ENCODE results near the gene LPIN1.

DNA sequence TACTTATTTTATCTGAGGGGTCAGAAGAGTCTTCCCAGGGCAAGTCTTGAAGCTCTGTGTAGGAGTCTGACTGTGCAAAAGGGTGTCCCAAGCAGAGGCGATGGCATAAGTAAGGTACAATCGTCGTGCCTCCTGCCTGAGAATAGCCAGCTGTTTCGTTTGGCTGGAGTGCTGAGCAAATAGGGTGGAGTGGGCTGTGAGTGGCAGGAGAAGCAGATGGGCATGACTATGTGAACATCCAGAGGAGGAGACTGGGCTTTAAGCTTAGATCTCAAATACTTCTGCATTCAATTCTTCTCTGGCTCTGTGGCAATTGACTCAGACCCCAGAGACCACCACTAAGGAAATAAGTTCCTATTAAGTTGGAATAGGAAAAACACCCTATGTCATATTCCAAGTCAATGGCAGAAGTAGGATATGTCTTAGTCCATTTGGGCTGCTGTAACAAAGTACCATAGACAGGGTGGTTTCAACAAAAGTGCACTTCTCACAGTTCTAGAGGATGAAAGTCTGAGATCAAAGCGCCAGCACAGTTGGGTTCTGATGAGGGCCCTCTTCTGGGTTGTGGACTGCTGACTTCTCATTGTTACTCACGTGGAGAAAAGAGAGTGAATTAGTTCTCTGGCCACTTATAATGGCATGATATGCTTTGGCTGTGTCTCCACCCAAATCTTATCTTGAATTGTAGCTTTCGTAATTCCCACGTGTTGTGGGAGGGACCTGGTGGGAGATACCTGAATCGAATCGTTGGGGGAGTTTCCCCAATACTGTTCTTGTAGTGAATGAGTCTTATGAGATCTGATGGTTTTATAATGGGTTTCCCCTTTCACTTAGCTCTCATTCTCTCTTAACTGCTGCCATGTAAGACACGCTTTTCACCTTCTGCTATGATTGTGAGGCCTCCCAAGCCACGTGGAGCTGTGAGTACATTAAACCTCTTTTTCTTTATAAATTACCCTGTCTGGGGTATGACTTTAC lies 120.2 kb downstream of the LPIN1 start:
- TF ChIP-seq, protein P1, sequence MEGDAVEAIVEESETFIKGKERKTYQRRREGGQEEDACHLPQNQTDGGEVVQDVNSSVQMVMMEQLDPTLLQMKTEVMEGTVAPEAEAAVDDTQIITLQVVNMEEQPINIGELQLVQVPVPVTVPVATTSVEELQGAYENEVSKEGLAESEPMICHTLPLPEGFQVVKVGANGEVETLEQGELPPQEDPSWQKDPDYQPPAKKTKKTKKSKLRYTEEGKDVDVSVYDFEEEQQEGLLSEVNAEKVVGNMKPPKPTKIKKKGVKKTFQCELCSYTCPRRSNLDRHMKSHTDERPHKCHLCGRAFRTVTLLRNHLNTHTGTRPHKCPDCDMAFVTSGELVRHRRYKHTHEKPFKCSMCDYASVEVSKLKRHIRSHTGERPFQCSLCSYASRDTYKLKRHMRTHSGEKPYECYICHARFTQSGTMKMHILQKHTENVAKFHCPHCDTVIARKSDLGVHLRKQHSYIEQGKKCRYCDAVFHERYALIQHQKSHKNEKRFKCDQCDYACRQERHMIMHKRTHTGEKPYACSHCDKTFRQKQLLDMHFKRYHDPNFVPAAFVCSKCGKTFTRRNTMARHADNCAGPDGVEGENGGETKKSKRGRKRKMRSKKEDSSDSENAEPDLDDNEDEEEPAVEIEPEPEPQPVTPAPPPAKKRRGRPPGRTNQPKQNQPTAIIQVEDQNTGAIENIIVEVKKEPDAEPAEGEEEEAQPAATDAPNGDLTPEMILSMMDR (conservative IDR thresholded peaks at IDR 0.05) = no peak
- TF ChIP-seq ZFX (IDR thresholded peaks at IDR 0.05) = no peak
